GM23248 (cell line): Measurements from ENCODE around the gene PPP1R2C. TPM values are rescaled to one million over a fixed set of nuclear protein-coding genes. Genes with fewer than 3 reads are reported as not detected.

Experiments used
- DNase-seq: peaks from one replicate; pipeline ENCODE4 v3.0.0-alpha.2; 2015
- H2AFZ ChIP-seq: fragments of 200-600 bp; sonication (generic); 2 replicates; pipeline ENCODE4 v1.6.1; 2016; ENCODE audit warnings: antibody characterized with exemption
- H3F3A ChIP-seq: fragments of 200-600 bp; sonication (generic); 2 replicates; pipeline ENCODE4 v1.6.1; 2016; ENCODE audit warnings: mild to moderate bottlenecking, antibody characterized with exemption, mixed run types; ENCODE audit not compliant: insufficient read depth
- H3K27ac ChIP-seq: fragments of 200-600 bp; sonication (generic); 2 replicates; pipeline ENCODE4 v1.5.1; 2016; ENCODE audit warnings: mild to moderate bottlenecking
- H3K27me3 ChIP-seq: fragments of 200-600 bp; sonication (generic); replicated peaks from 2 replicates; pipeline ENCODE4 v1.6.1; 2016; ENCODE audit warnings: mild to moderate bottlenecking; ENCODE audit not compliant: insufficient read depth
- H3K36me3 ChIP-seq: fragments of 200-600 bp; sonication (generic); 2 replicates; pipeline ENCODE4 v1.6.1; 2016; ENCODE audit warnings: low read depth, mild to moderate bottlenecking
- H3K4me1 ChIP-seq: fragments of 200-600 bp; sonication (generic); 2 replicates; pipeline ENCODE4 v1.6.1; 2016; ENCODE audit warnings: mild to moderate bottlenecking; ENCODE audit not compliant: insufficient read depth
- H3K4me2 ChIP-seq: fragments of 200-600 bp; sonication (generic); one replicate; pipeline ENCODE4 v1.6.1; 2016; ENCODE audit warnings: mild to moderate bottlenecking; ENCODE audit not compliant: unreplicated experiment
- H3K4me3 ChIP-seq: fragments of 200-600 bp; sonication (generic); 2 replicates; pipeline ENCODE4 v1.5.1; 2016; ENCODE audit warnings: mild to moderate bottlenecking
- H3K79me2 ChIP-seq: fragments of 200-600 bp; sonication (generic); 2 replicates; pipeline ENCODE4 v1.6.1; 2016; ENCODE audit warnings: mild to moderate bottlenecking; ENCODE audit not compliant: insufficient read depth
- H3K9ac ChIP-seq: fragments of 200-600 bp; sonication (generic); 2 replicates; pipeline ENCODE4 v1.6.1; 2016; ENCODE audit warnings: mild to moderate bottlenecking
- H3K9me2 ChIP-seq: fragments of 200-600 bp; sonication (generic); 2 replicates; pipeline ENCODE4 v1.6.1; 2016; ENCODE audit warnings: mixed run types, mild to moderate bottlenecking, moderate library complexity; ENCODE audit not compliant: insufficient read depth
- H3K9me3 ChIP-seq: fragments of 200-600 bp; sonication (generic); one replicate; pipeline ENCODE4 v1.6.1; 2017; ENCODE audit warnings: low read depth
- H4K20me1 ChIP-seq: fragments of 200-600 bp; sonication (generic); 2 replicates; pipeline ENCODE4 v1.6.0; 2016; ENCODE audit not compliant: insufficient read depth
- EZH2 ChIP-seq: fragments of 200-600 bp; sonication (generic); IDR thresholded peaks from 2 replicates; pipeline ENCODE4 v1.6.1; 2018; ENCODE audit warnings: antibody characterized with exemption, mild to moderate bottlenecking; ENCODE audit not compliant: insufficient read depth, poor library complexity, severe bottlenecking
- EZH2phosphoT487 ChIP-seq: fragments of 200-600 bp; sonication (generic); IDR thresholded peaks from 2 replicates; pipeline ENCODE4 v1.6.1; 2018; ENCODE audit warnings: antibody characterized with exemption, moderate library complexity, mild to moderate bottlenecking, low read depth; ENCODE audit not compliant: insufficient read depth
- whole genome bisulfite sequencing, 2 experiments: methylation state at CpG; one replicate each; pipeline ENCODE4 v1.1.6; 2015 to 2017; ENCODE audit warnings: low lambda C conversion rate in 2 of 2, low coverage in 1 of 2; ENCODE audit errors: missing lambda C conversion rate in 2 of 2; 5-methylcytosine and 5-hydroxymethylcytosine counted together
- in situ Hi-C: fragments of 300-500 bp; cut with MboI; formaldehyde crosslinking; loops from 2 replicates; pipeline ENCODE4 v1.15.0; 2020
- polyA plus RNA-seq: library from polyadenylated mRNA; unstranded; fragments of >200 nt; fragmentation: Nextera tagmentation; extraction: Ambion mirVana; gene quantifications from 2 replicates; pipeline ENCODE4 v1.2.1, GENCODE V29; 2016
- total RNA-seq: library from RNA; depleted of rRNA; stranded (reverse); fragments of >200 nt; shearing (Covaris generic); gene quantifications from 2 replicates; pipeline ENCODE4 v1.2.3, GENCODE V29; 2014

Gene PPP1R2C
- total and polyA plus RNA-seq, 2 experiments from 2014 or later = not detected

- peak; percentile 4 for DNase-seq
- Histone ChIP-seq H3K4me3 (no peak overlapping the region), H3K9me3 (no peaks in the 10 kb centered on the region), H3K9ac (no peak overlapping the region), H2AFZ (no peak overlapping the region), H3K4me2 (no peak overlapping the region), H3K27me3 (no peaks in the 10 kb centered on the region), H4K20me1 (no peaks in the 10 kb centered on the region), H3K27ac (no peak overlapping the region), H3K36me3 (no peaks in the 10 kb centered on the region), H3K9me2 (no peaks in the 10 kb centered on the region), H3K4me1 (no peaks in the 10 kb centered on the region), H3F3A (no peaks in the 10 kb centered on the region), H3K79me2 (no peaks in the 10 kb centered on the region)
- TF ChIP-seq EZH2phosphoT487 (no peak), EZH2 (no peak)
- 45 to 50% methylated on average over 2 of the region's 2 CpGs for WGBS, 2 experiments
- in situ Hi-C loops = no loop called here
Observed at GRCh38 chrX:42771506-42772335, 6.2 kb downstream of the PPP1R2C start.

DNA sequence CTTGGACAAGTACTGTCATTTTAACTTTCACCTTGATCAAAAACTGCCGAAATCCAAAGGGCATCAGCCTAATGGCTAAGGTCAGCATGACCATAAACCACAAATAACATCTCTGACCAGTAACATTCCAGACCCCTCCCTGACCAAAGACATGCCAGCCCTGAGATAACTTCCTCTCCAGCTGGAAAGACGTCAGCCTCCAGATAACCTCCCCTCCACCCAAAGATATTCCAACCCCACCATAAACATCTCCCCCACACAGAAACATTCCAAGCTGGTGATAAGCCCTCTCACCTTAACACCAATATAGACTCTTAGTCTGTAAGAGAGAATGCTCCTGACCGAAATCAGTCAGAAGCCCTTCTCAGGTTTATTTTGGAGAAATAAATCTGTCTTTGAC is 7.4 kb downstream of the PPP1R2C start:
- no peaks in the 10 kb centered on the region for H3K79me2 ChIP-seq
- H4K20me1 ChIP-seq = no peaks in the 10 kb centered on the region
- in situ Hi-C loops = no loop called here
- no peak for DNase-seq
- no peaks in the 10 kb centered on the region for H3K9me2 ChIP-seq
- no peak overlapping the region for H3K4me2 ChIP-seq
- H3K9me3 ChIP-seq = no peaks in the 10 kb centered on the region
- TF ChIP-seq EZH2phosphoT487 (no peak), EZH2 (no peak)
- H3K27ac ChIP-seq = no peak overlapping the region
- H3F3A ChIP-seq = no peaks in the 10 kb centered on the region
- no peak overlapping the region for H2AFZ ChIP-seq
- H3K4me3 ChIP-seq = no peak overlapping the region
- H3K4me1 ChIP-seq = no peaks in the 10 kb centered on the region
- H3K27me3 ChIP-seq = no peaks in the 10 kb centered on the region
- no peaks in the 10 kb centered on the region for H3K36me3 ChIP-seq
- WGBS, 2 experiments = 70 to 80% methylated on average over 2 to 3 of the region's 3 CpGs
- H3K9ac ChIP-seq = no peak overlapping the region

DNA sequence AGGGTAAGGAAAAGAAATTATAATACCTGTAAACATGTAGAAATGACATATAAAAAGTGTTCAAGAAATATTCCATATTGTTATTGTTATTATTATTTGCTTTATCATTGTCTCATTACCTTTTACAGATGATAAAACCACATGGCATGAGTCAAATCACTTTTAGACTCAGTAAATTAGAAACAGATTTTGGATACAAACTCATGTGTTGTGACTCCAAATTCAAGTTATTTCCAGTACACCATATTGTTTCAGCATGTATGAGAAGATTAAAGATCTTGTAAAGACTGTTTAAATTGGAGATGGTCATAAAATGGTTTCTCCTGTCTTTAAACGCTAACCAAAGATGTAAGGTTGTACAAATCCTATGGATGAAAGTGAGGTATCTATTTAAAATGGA is 18.1 kb downstream of the PPP1R2C start:
- Histone ChIP-seq H3K27ac (no peak overlapping the region), H3K4me3 (no peak overlapping the region), H2AFZ (no peak overlapping the region), H3F3A (no peaks in the 10 kb centered on the region), H3K9ac (no peak overlapping the region), H3K4me2 (no peak overlapping the region), H3K36me3 (no peaks in the 10 kb centered on the region), H4K20me1 (no peaks in the 10 kb centered on the region), H3K4me1 (no peaks in the 10 kb centered on the region), H3K9me2 (no peaks in the 10 kb centered on the region), H3K79me2 (no peaks in the 10 kb centered on the region), H3K9me3 (no peaks in the 10 kb centered on the region), H3K27me3 (no peaks in the 10 kb centered on the region)
- 9 to 18% methylated on average over 1 of the region's 1 CpG for WGBS, 2 experiments
- in situ Hi-C loops = no loop called here
- TF ChIP-seq EZH2 = no peak
- no peak for TF ChIP-seq EZH2phosphoT487
- DNase-seq = peak; percentile 4

DNA sequence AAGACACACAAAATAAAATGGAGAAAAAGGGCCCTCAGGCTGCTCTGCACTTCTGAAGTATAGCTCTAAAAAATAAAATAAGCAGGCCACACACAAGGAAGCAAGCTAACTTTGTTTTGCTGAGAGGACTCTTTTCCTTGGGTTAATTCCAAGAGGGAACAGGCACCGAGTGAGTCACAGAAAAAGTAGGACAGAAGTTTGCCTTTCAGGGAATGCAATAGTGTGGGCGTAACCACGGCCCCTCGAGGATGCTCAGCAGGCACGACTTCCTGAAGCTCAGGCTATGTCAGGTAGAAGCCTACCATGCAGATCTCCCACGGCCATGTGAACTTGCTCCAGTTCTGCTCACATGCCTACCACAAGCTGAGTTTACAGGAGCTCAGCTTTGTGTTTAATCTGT is 22.1 kb downstream of the PPP1R2C start:
- Histone ChIP-seq H3K4me2 (peak overlapping the region; percentile 28), H3K4me3 (no peak overlapping the region), H3K9me2 (no peaks in the 10 kb centered on the region), H3K4me1 (no peaks in the 10 kb centered on the region), H2AFZ (no peak overlapping the region), H3K9me3 (no peaks in the 10 kb centered on the region), H3F3A (no peaks in the 10 kb centered on the region), H3K27ac (no peak overlapping the region), H4K20me1 (no peaks in the 10 kb centered on the region), H3K79me2 (no peaks in the 10 kb centered on the region), H3K27me3 (no peaks in the 10 kb centered on the region), H3K9ac (no peak overlapping the region), H3K36me3 (no peaks in the 10 kb centered on the region)
- peak; percentile 59 for DNase-seq
- in situ Hi-C loops = no loop called here
- no peak for TF ChIP-seq EZH2
- WGBS, 2 experiments = 12 to 14% methylated on average over 6 of the region's 6 CpGs

- H4K20me1 ChIP-seq = no peaks in the 10 kb centered on the region
- no peaks in the 10 kb centered on the region for H3K79me2 ChIP-seq
- H2AFZ ChIP-seq = no peak overlapping the region
- DNase-seq = no peak
- no peak for TF ChIP-seq EZH2phosphoT487
- no peak for TF ChIP-seq EZH2
- H3K9ac ChIP-seq = no peak overlapping the region
- in situ Hi-C loops = no loop called here
- 32 to 44% methylated on average over 2 of the region's 2 CpGs for WGBS, 2 experiments
- no peaks in the 10 kb centered on the region for H3K36me3 ChIP-seq
- no peak overlapping the region for H3K4me3 ChIP-seq
- H3K27ac ChIP-seq = no peak overlapping the region
- H3K9me2 ChIP-seq = no peaks in the 10 kb centered on the region
- H3F3A ChIP-seq = no peaks in the 10 kb centered on the region
- no peaks in the 10 kb centered on the region for H3K27me3 ChIP-seq
- no peaks in the 10 kb centered on the region for H3K4me1 ChIP-seq
- no peak overlapping the region for H3K4me2 ChIP-seq
- no peaks in the 10 kb centered on the region for H3K9me3 ChIP-seq
Observed at GRCh38 chrX:42754603-42755002, 23.4 kb downstream of the PPP1R2C start.
